A549 (cell line): Measurements from ENCODE around the gene LRRC3C. TPM values are rescaled to one million over a fixed set of nuclear protein-coding genes. Genes with fewer than 3 reads are reported as not detected.

Experiments used
- ATAC-seq, 2 experiments: fragments of 200-7000 bp in 1 of 2; fragments of >200 bp in 1 of 2; cut with Nextera tagmentation in 1 of 2; cut with Tn5 transposase in 1 of 2; 3 replicates each; pipeline versions ENCODE4 v1.8.0 to v1.9.1; 2018 to 2020; ENCODE audit warnings: mild to moderate bottlenecking in 1 of 2, moderate library complexity in 1 of 2
- CTCF ChIA-PET: fragments of 300-600 bp; sonication (Branson Sonifier 250); formaldehyde crosslinking; extraction: SDS; loops from one replicate; lab custom pipeline; 2021; ENCODE audit warnings: antibody characterized with exemption, inconsistent platforms; lab: Yijun Ruan, JAX
- POLR2A ChIA-PET: fragments of 350-600 bp; formaldehyde crosslinking; extraction: SDS; loops from one replicate; lab custom pipeline; 2021; ENCODE audit warnings: antibody characterized with exemption, inconsistent platforms; lab: Yijun Ruan, JAX
- DNase-seq, 2 experiments: peaks; one replicate each; pipeline versions ENCODE4 v3.0.0 to v3.0.0-alpha.2; 2011 to 2016; ENCODE audit warnings: low read depth in 1 of 2, low spot score in 1 of 2
- FAIRE-seq: peaks from 2 replicates; lab custom pipeline; 2011; peaks lifted over from hg19 to GRCh38; lab: Jason Lieb, UNC
- H3K27ac ChIP-seq, 2 experiments: fragments of >200 bp; sonication (Bioruptor Twin); formaldehyde crosslinking; 3 replicates each; pipeline ENCODE4 v1.5.1; 2016 to 2017
- H3K4me1 ChIP-seq: fragments of >200 bp; sonication (Bioruptor Twin); formaldehyde crosslinking; 3 replicates; pipeline ENCODE4 v1.6.1; 2016
- H3K4me2 ChIP-seq: fragments of >200 bp; sonication (Bioruptor Twin); formaldehyde crosslinking; 3 replicates; pipeline ENCODE4 v1.6.1; 2016
- H3K4me3 ChIP-seq: fragments of >200 bp; sonication (Bioruptor Twin); formaldehyde crosslinking; 3 replicates; pipeline ENCODE4 v1.5.1; 2016
- H3K9me3 ChIP-seq: fragments of >200 bp; sonication (Bioruptor Twin); formaldehyde crosslinking; 3 replicates; pipeline ENCODE4 v1.6.1; 2016
- CBX8 ChIP-seq: fragments of 200-600 bp; sonication (generic); IDR thresholded peaks from 2 replicates; pipeline ENCODE4 v1.6.1; 2016
- CEBPB ChIP-seq, 2 experiments: fragments of >200 bp in 1 of 2; sonication (Bioruptor Twin) in 1 of 2; formaldehyde crosslinking in 1 of 2; IDR thresholded peaks; 2 replicates each; pipeline ENCODE4 v1.6.1; 2012 to 2016
- FOSL2 ChIP-seq, 2 experiments: fragments of 450-650 bp in 1 of 2; fragments of >200 bp in 1 of 2; sonication (Bioruptor Twin) in 1 of 2; formaldehyde crosslinking; IDR thresholded peaks; 2 replicates each; pipeline versions ENCODE4 v1.5.0 to v1.6.1; 2016 to 2020; ENCODE audit warnings: mild to moderate bottlenecking in 1 of 2, moderate library complexity in 1 of 2
- GATA3 ChIP-seq: IDR thresholded peaks from 2 replicates; pipeline ENCODE4 v1.6.1; 2012; ENCODE audit warnings: borderline replicate concordance
- JUNB ChIP-seq: fragments of >200 bp; sonication (Bioruptor Twin); formaldehyde crosslinking; IDR thresholded peaks from 2 replicates; pipeline ENCODE4 v1.6.1; 2016
- KDM5A ChIP-seq: fragments of 200-600 bp; sonication (generic); IDR thresholded peaks from 2 replicates; pipeline ENCODE4 v1.6.1; 2016; ENCODE audit warnings: antibody characterized with exemption, mild to moderate bottlenecking
- MAFK ChIP-seq: fragments of 450-650 bp; IDR thresholded peaks from 2 replicates; pipeline ENCODE4 v1.6.1; 2014; ENCODE audit not compliant: partially characterized antibody
- PHF8 ChIP-seq: fragments of 200-600 bp; sonication (generic); IDR thresholded peaks from 2 replicates; pipeline ENCODE4 v1.6.1; 2016; ENCODE audit warnings: low read depth, mild to moderate bottlenecking, antibody characterized with exemption, moderate library complexity, borderline replicate concordance
- RAD21 ChIP-seq, 2 experiments: fragments of >200 bp in 1 of 2; sonication (Bioruptor Twin) in 1 of 2; formaldehyde crosslinking in 1 of 2; IDR thresholded peaks in 1 of 2; conservative IDR thresholded peaks in 1 of 2; 2 replicates in 1 of 2; 3 replicates in 1 of 2; pipeline ENCODE4 v1.6.1; 2012 to 2018; ENCODE audit warnings: inconsistent platforms in 1 of 2
- RNF2 ChIP-seq: fragments of 200-600 bp; sonication (generic); IDR thresholded peaks from 2 replicates; pipeline ENCODE4 v1.6.1; 2016; ENCODE audit warnings: low read depth, mild to moderate bottlenecking, antibody characterized with exemption, moderate library complexity, borderline replicate concordance
- SMC3 ChIP-seq: fragments of >200 bp; sonication (Bioruptor Twin); formaldehyde crosslinking; IDR thresholded peaks from 3 replicates; pipeline ENCODE4 v1.6.1; 2018; ENCODE audit warnings: inconsistent platforms
- TFCP2L1 ChIP-seq: fragments of 250-450 bp; sonication (Bioruptor Pico); IDR thresholded peaks from 2 replicates; pipeline ENCODE4 v1.5.0; 2021; ENCODE audit warnings: mild to moderate bottlenecking
- TP53 ChIP-seq: fragments of 250-450 bp; sonication (Bioruptor Pico); IDR thresholded peaks from 2 replicates; pipeline ENCODE4 v1.5.0; 2021; ENCODE audit warnings: mild to moderate bottlenecking, moderate library complexity
- ZC3H11A ChIP-seq: fragments of 450-650 bp; IDR thresholded peaks from 2 replicates; pipeline ENCODE4 v1.6.1; 2014; ENCODE audit warnings: antibody characterized with exemption, mild to moderate bottlenecking
- ZFP36 ChIP-seq: fragments of 450-650 bp; IDR thresholded peaks from 2 replicates; pipeline ENCODE4 v1.6.1; 2014; ENCODE audit warnings: borderline replicate concordance; ENCODE audit not compliant: partially characterized antibody
- WGBS: methylation state at CpG from one replicate; pipeline ENCODE4 v1.1.6; 2017; ENCODE audit errors: missing lambda C conversion rate; 5-methylcytosine and 5-hydroxymethylcytosine counted together
- polyA plus RNA-seq, 4 experiments: library from polyadenylated mRNA; depleted of rRNA in 3 of 4; stranded (reverse); fragments of >200 nt; fragmentation: RNase III in 1 of 4; extraction: RNeasy Plus Mini Kit Qiagen cat#74134 plus additional on column Dnase treatment in 1 of 4; gene quantifications; 2 replicates in 3 of 4; 3 replicates in 1 of 4; pipeline ENCODE4 v1.2.3, GENCODE V29; 2011 to 2017
- TF ChIP-seq, protein P1 (sequence below): fragments of 450-650 bp; IDR thresholded peaks from 2 replicates; pipeline ENCODE4 v1.6.1; 2014; ENCODE audit warnings: antibody characterized with exemption

The LRRC3C gene
- polyA plus RNA-seq, 2 of the 4 experiments (the other 2 are of a cell fraction): not detected

DNA sequence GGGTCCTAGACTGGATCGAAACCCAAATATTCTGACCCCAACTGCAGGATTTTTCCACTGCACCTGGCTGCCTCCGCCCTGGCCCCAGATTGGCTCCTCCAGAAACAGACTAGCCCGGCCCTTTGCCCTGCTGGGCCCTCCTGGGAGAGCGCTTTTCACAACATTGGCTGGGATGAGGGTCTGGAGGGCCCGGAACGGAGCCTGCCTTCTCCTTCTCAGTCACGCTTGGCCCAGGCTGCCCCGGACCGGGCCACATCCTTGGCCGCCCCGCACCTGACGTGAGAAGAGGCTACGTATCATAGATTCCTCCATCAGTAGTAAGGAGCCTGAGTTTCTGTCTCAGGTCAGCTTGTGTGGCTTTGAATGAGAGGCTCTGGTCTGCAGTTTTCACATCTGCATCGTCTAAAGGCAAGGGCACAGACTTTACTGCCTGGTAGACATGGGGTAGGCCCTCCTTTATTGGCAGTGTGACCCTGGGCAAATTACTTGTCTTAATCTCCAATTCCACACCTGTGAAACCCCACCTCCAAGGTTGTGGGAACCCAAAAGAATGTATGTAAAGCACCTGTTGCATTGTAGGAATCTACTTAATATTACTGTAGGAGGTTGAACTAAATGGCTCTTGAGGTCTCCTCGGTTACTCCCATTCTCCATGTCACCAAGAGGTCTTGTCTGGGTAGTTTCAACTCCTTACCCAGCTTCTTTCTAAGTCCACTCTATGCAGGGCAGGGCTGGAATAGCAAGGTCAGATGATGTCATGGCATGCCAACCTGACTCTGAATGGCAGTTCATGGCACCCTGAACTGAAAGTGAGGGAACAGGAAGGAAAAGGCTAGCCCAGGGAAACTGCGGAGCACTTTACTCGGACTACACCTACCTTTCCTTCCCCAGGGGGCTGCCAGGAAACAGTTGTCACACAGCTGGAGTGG lies 661 bp downstream of the LRRC3C start:
- 52% methylated on average over 16 of the region's 17 CpGs for WGBS
- H3K4me3 ChIP-seq: peak overlapping the region; percentile 79
- POLR2A ChIA-PET: interaction anchor here (1.0 to 1.2 kb wide), 2 partner anchors 25 to 52 kb away, joined by 7 read pairs; partner anchors contain the start of gene PSMD3
- H3K27ac ChIP-seq: peak overlapping the region; percentile 70 to 93
- peak overlapping the region; percentile 85 for H3K4me2 ChIP-seq
- H3K4me1 ChIP-seq: peaks cover 41% of the 10 kb centered on the region
- H3K9me3 ChIP-seq: no peaks in the 10 kb centered on the region
- ATAC-seq: peak; percentile 11 to 43; a peak in 5 of 6 replicates
- TF ChIP-seq PHF8: peak; percentile 79
- TF ChIP-seq, protein P1, sequence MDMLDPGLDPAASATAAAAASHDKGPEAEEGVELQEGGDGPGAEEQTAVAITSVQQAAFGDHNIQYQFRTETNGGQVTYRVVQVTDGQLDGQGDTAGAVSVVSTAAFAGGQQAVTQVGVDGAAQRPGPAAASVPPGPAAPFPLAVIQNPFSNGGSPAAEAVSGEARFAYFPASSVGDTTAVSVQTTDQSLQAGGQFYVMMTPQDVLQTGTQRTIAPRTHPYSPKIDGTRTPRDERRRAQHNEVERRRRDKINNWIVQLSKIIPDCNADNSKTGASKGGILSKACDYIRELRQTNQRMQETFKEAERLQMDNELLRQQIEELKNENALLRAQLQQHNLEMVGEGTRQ: no peak
- TF ChIP-seq, all 56 proteins: peak for 1
- DNase-seq (peak; percentile 35 to 42), FAIRE-seq (no peak)
- CTCF ChIA-PET: interaction anchor here (0.8 to 4.0 kb wide), 5 partner anchors 11 to 30 kb away, joined by 3 to 18 read pairs (median 10); no protein-coding TSS in a partner anchor

DNA sequence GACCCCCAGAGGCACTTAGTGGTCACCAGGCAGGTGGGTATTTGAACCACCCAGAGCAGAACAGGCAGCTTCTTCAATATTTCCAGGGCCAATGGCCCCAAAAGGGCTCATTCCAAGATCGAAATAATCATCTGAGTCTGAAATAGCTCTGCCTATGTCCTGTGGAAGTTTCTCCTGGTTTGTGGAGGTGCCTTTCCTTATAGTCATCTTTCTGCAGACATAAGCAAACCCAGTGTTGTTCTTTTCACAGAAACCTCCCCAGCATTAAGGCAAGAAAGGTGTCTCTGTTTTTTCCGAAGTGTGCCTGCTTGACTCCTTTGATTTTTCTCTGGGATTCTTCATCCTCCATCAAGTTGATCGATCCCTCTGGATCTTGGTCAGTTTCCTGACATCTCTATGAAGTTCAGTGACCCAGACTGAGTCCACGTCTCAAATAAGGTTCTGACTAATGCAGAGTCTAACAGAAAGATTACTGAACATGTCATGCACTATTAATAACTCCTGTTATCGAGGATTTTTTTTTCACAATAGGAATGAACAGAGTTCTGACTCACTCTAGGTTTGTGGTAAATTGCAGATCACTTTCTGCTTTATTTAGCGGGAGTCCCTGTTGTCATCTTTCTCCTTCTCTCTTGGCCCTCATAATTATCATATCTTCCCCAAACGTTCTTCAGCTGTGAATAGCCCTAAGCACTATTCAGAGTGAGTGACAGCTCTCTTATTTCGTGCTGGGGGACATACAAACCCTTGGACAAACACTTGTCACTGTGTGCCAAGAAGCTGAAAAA lies 1.5 kb downstream of the LRRC3C start:
- FAIRE-seq (peak; percentile 18), ATAC-seq (peak; percentile 42 to 49), DNase-seq (peak; percentile 62 to 65)
- peak overlapping the region; percentile 70 to 93; a peak in 5 of 6 replicates for H3K27ac ChIP-seq
- peak overlapping the region; percentile 85 for H3K4me2 ChIP-seq
- peaks cover 41% of the 10 kb centered on the region for H3K4me1 ChIP-seq
- TF ChIP-seq TFCP2L1 (CRISPR knock-in tag): no peak
- TF ChIP-seq TP53 (CRISPR knock-in tag): no peak
- TF ChIP-seq FOSL2 (IDR thresholded peaks at IDR 0.05): peak; percentile 43; the same call in 1 of the 2 replicates
- TF ChIP-seq FOSL2 (CRISPR knock-in tag; IDR thresholded peaks at IDR 0.05): peak; percentile 86
- TF ChIP-seq GATA3: peak; percentile 36; the same call in 1 of the 2 replicates
- peak; percentile 50; the same call in 1 of the 2 replicates for TF ChIP-seq JUNB
- peak; percentile 14 for TF ChIP-seq MAFK
- POLR2A ChIA-PET: interaction anchor here (1.1 to 1.2 kb wide), 2 partner anchors 11 to 52 kb away, joined by 6 to 7 read pairs; partner anchors contain the start of gene PSMD3
- WGBS: 14% methylated on average over 8 of the region's 8 CpGs
- no peaks in the 10 kb centered on the region for H3K9me3 ChIP-seq
- CTCF ChIA-PET: interaction anchor here (0.8 to 3.9 kb wide), 6 partner anchors 11 to 340 kb away, joined by 3 to 17 read pairs (median 4); partner anchors contain the start of gene PSMD3
- no peak overlapping the region; the same call in 2 of the 3 replicates for H3K4me3 ChIP-seq

DNA sequence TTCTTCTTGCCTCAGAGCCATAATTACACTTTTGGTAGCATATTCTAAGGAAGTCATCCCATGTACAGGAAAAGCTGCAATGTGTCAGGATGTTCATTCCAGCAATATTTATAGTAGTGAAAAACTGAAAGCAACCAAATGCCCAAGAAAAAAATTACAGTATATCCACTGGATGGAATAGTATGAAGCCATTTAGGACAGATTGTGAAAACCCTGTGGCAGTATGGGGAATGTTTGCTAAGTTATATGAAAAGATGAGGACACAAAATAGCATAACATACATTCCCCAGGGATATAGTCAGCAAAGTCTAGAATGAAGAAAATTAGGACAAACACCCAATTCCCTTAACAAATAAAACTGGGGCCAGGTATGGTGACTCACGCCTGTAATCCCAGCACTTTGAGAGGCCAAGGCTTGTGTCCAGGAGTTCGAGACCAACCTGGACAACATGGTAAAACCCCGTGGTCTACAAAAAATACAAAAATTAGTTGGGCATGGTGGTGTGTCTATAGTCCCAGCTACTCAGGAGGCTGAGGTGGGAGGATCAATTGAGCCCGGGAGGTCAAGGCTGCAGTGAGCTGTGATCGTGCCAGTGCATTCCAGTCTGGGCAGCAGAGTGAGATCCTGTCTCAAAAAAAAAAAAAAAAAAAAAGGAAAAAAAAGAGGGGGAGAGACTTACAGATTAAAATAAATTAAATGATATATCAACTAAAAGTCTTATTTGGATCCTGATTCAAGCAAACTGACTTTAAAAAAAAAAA lies 2.3 kb downstream of the LRRC3C start:
- ChIA-PET CTCF (interaction anchor here (0.6 to 3.9 kb wide), 7 partner anchors 10 to 341 kb away, joined by 3 to 17 read pairs (median 4); partner anchors contain the start of genes MED24 and PSMD3), POLR2A (interaction anchor here (1.1 kb wide), 1 partner anchor 10 kb away, joined by 6 read pairs; no protein-coding TSS in a partner anchor)
- FAIRE-seq: no peak

DNA sequence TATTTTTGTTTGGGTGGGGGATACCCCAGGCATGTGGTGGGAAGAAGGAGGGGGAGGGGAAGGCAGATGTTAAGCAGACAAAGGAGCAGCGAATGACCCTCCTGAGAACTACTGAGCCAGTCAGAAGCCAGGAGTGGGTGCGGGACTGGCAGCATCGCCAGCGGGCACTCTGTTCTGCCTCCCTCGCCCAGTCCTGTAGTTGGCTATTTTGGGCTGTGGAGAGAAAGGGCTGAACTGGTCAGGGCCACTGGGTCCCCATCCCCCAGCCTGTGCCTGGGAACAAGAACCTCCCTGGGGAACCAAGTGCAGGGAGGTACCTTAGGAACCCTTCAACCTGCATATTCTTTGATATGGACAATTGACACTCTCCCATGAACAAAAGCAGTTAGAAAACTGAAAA lies 6.4 kb downstream of the LRRC3C start:
- no peak overlapping the region for H3K27ac ChIP-seq
- TF ChIP-seq RNF2 (no peak), RAD21 (conservative IDR thresholded peaks at IDR 0.05 in 1 of 2, IDR thresholded peaks at IDR 0.05 in 1 of 2) (no peak), CBX8 (no peak), ZC3H11A (no peak)
- ChIA-PET POLR2A (no interaction called here), CTCF (interaction anchor here (1.5 kb wide), 1 partner anchor 38 kb away, joined by 3 read pairs; no protein-coding TSS in a partner anchor)
- ATAC-seq (no peak), DNase-seq (no peak), FAIRE-seq (no peak)
- H3K4me2 ChIP-seq: no peak overlapping the region
- H3K4me3 ChIP-seq: no peak overlapping the region
- 90% methylated on average over 5 of the region's 5 CpGs for WGBS
- H3K9me3 ChIP-seq: no peaks in the 10 kb centered on the region
- peaks cover 16% of the 10 kb centered on the region for H3K4me1 ChIP-seq

More for the DNA sequence above, 2.3 kb downstream of the LRRC3C start:
- H3K9me3 ChIP-seq: no peaks in the 10 kb centered on the region
- H3K27ac ChIP-seq: peak overlapping the region; percentile 29 to 52; a peak in 3 of 6 replicates
- H3K4me3 ChIP-seq: no peak overlapping the region
- peak in 1 of 2 experiments; percentile 63; a peak in 1 of 4 replicates for TF ChIP-seq CEBPB (IDR thresholded peaks at IDR 0.05)
- no peak for TF ChIP-seq ZFP36
- TF ChIP-seq GATA3: peak; percentile 6; the same call in 1 of the 2 replicates
- TF ChIP-seq KDM5A: no peak
- TF ChIP-seq SMC3: no peak
- TF ChIP-seq FOSL2 (IDR thresholded peaks at IDR 0.05): peak; percentile 44; the same call in 1 of the 2 replicates
- peak; percentile 87 for TF ChIP-seq FOSL2 (CRISPR knock-in tag; IDR thresholded peaks at IDR 0.05)
- TF ChIP-seq, all 56 proteins: peak for 3
- WGBS: 43% methylated on average over 5 of the region's 5 CpGs
- Histone ChIP-seq H3K4me2 (peak overlapping the region; percentile 85), H3K4me1 (peaks cover 34% of the 10 kb centered on the region)
- ATAC-seq (peak; percentile 19 to 31; a peak in 4 of 6 replicates), DNase-seq (peak; percentile 36 to 55)
